Measurements from ENCODE around the gene GGT7.

Gene GGT7

GRCh38 chr20:34871320-34871926 lies 1.2 kb downstream of the GGT7 start:
- no peaks in the 10 kb centered on the region for H3K79me2 ChIP-seq (ENCODE audit: control insufficient read depth, insufficient read depth, low read length, unreplicated experiment)
- H3K36me3 ChIP-seq (ENCODE audit: insufficient read depth, low read length) = no peaks in the 10 kb centered on the region
- peak overlapping the region; percentile 84 for H3K4me3 ChIP-seq (ENCODE audit: low read depth, low read length)

GRCh38 chr20:34864216-34864615 lies 8.4 kb downstream of the GGT7 start:
- H3K4me1 ChIP-seq (ENCODE audit: control insufficient read depth, insufficient read depth, low read length, unreplicated experiment) = no peaks in the 10 kb centered on the region
- no peak overlapping the region for H3K4me3 ChIP-seq (ENCODE audit: low read depth, low read length)
- H2AFZ ChIP-seq (ENCODE audit: low read length, unreplicated experiment) = no peak overlapping the region
- no peaks in the 10 kb centered on the region for H3K27me3 ChIP-seq (ENCODE audit: insufficient read depth, low read length)
- no peak overlapping the region for H3K27ac ChIP-seq (ENCODE audit: low read depth, low read length)
- no peaks in the 10 kb centered on the region for H3K36me3 ChIP-seq (ENCODE audit: insufficient read depth, low read length)
- no peaks in the 10 kb centered on the region for H3K79me2 ChIP-seq (ENCODE audit: control insufficient read depth, insufficient read depth, low read length, unreplicated experiment)

More at GRCh38 chr20:34871320-34871926, 1.2 kb downstream of the GGT7 start:
- Histone ChIP-seq H3K27ac (ENCODE audit: low read depth, low read length) (no peak overlapping the region), H3K4me1 (ENCODE audit: control insufficient read depth, insufficient read depth, low read length, unreplicated experiment) (peaks cover 19% of the 10 kb centered on the region), H2AFZ (ENCODE audit: low read length, unreplicated experiment) (no peak overlapping the region), H3K27me3 (ENCODE audit: insufficient read depth, low read length) (no peaks in the 10 kb centered on the region)

DNA sequence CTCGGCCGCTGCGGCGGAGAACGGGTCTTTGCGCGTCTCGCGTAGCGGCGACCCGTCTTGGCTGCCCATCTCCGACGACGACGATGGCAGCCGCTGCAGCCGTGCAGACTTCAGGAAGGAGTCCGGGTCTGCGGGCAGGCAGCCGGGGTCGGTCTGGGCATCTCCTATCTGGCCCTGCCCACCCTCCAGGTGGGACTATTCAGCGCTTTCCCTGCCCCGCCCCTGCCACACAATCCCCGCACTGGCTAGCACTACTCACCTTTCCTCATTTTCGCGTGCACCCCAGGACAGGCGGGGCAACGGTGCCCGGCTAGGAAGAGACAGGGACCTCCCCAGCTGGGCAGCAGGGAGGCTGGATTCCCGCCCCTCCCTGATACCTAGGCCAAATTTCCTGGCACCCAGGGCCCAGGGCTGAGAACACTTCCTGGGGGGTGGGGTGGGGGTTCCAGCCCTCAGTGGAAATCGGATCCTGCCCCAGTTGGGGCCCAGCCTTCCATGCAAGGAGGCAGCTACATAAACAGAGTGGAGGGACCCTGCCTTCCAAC lies 9.2 kb downstream of the GGT7 start:
- H3K4me1 ChIP-seq (ENCODE audit: control insufficient read depth, insufficient read depth, low read length, unreplicated experiment) = no peaks in the 10 kb centered on the region
- no peaks in the 10 kb centered on the region for H3K36me3 ChIP-seq (ENCODE audit: insufficient read depth, low read length)
- H3K4me3 ChIP-seq (ENCODE audit: low read depth, low read length) = no peak overlapping the region
- H3K79me2 ChIP-seq (ENCODE audit: control insufficient read depth, insufficient read depth, low read length, unreplicated experiment) = no peaks in the 10 kb centered on the region
- no peak overlapping the region for H2AFZ ChIP-seq (ENCODE audit: low read length, unreplicated experiment)
- H3K27ac ChIP-seq (ENCODE audit: low read depth, low read length) = no peak overlapping the region
- no peaks in the 10 kb centered on the region for H3K27me3 ChIP-seq (ENCODE audit: insufficient read depth, low read length)

DNA sequence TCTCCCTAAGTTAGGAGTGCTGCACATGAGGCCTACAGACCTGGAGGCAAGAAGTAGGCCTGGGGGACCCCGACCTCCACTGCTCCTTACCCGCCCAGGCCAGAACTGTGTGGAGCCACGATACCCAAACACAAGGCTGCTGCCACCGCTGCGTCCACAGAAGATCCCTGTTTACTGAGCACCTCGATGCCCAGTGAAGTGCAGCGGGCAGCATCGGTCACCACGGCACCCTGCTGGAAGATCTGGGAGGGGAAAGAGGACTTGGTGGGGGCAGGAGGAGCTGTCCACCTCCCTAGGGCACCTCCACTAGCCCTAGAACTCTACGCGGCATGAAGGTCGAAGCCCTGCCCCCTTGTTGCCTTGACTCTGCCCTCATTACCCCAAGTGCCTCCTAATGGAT lies 9.9 kb downstream of the GGT7 start:
- no peaks in the 10 kb centered on the region for H3K27me3 ChIP-seq (ENCODE audit: insufficient read depth, low read length)
- H3K4me3 ChIP-seq (ENCODE audit: low read depth, low read length) = no peak overlapping the region
- no peaks in the 10 kb centered on the region for H3K79me2 ChIP-seq (ENCODE audit: control insufficient read depth, insufficient read depth, low read length, unreplicated experiment)
- H3K36me3 ChIP-seq (ENCODE audit: insufficient read depth, low read length) = no peaks in the 10 kb centered on the region
- H3K27ac ChIP-seq (ENCODE audit: low read depth, low read length) = no peak overlapping the region
- no peaks in the 10 kb centered on the region for H3K4me1 ChIP-seq (ENCODE audit: control insufficient read depth, insufficient read depth, low read length, unreplicated experiment)
- H2AFZ ChIP-seq (ENCODE audit: low read length, unreplicated experiment) = no peak overlapping the region

GRCh38 chr20:34861386-34862084 lies 11.1 kb downstream of the GGT7 start:
- Histone ChIP-seq H2AFZ (ENCODE audit: low read length, unreplicated experiment) (no peak overlapping the region), H3K36me3 (ENCODE audit: insufficient read depth, low read length) (no peaks in the 10 kb centered on the region), H3K27me3 (ENCODE audit: insufficient read depth, low read length) (no peaks in the 10 kb centered on the region), H3K79me2 (ENCODE audit: control insufficient read depth, insufficient read depth, low read length, unreplicated experiment) (no peaks in the 10 kb centered on the region), H3K4me1 (ENCODE audit: control insufficient read depth, insufficient read depth, low read length, unreplicated experiment) (no peaks in the 10 kb centered on the region), H3K27ac (ENCODE audit: low read depth, low read length) (no peak overlapping the region), H3K4me3 (ENCODE audit: low read depth, low read length) (no peak overlapping the region)

DNA sequence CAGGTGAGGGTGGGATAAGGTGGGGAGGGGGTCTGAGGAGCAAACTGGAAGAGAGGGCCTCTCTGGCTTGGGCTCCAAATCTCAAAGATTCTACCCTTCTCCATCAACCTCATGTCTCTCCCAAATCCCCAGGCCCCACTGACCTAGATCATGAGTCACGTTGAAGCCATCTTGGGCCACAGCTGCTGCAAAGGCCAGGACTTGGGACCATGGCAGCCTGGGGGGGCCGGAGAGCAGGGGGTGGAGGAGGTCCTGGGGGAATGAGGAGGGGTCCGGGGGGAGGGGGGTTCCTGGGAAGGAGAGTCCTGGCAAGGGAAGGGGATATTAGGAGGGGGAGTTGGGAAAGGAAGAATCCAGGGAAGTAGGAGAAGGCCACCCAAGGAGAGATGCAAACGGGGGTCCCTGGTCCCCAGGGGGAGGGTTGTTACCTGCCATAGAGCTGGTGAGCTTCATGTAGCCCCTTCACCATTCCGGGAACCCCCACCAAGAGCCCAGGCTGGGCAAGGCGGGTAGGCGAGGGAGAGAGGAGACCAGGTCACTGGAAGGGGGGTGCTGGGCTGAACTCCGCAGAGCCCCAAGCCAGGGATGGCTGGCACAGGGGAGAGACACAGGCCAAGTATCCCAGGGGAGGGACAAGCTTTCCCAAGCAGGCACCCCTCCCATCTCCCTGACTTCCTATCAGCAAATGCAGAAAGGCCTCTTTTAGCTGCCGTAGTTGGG lies 12.7 kb downstream of the GGT7 start:
- Histone ChIP-seq H3K27ac (ENCODE audit: low read depth, low read length) (no peak overlapping the region), H3K4me1 (ENCODE audit: control insufficient read depth, insufficient read depth, low read length, unreplicated experiment) (no peaks in the 10 kb centered on the region), H3K27me3 (ENCODE audit: insufficient read depth, low read length) (no peaks in the 10 kb centered on the region), H3K4me3 (ENCODE audit: low read depth, low read length) (no peak overlapping the region), H3K79me2 (ENCODE audit: control insufficient read depth, insufficient read depth, low read length, unreplicated experiment) (no peaks in the 10 kb centered on the region), H3K36me3 (ENCODE audit: insufficient read depth, low read length) (no peaks in the 10 kb centered on the region), H2AFZ (ENCODE audit: low read length, unreplicated experiment) (no peak overlapping the region)

- Histone ChIP-seq H3K27me3 (ENCODE audit: insufficient read depth, low read length) (no peaks in the 10 kb centered on the region), H2AFZ (ENCODE audit: low read length, unreplicated experiment) (no peak overlapping the region), H3K4me1 (ENCODE audit: control insufficient read depth, insufficient read depth, low read length, unreplicated experiment) (no peaks in the 10 kb centered on the region), H3K36me3 (ENCODE audit: insufficient read depth, low read length) (no peaks in the 10 kb centered on the region), H3K4me3 (ENCODE audit: low read depth, low read length) (no peak overlapping the region), H3K27ac (ENCODE audit: low read depth, low read length) (no peak overlapping the region), H3K79me2 (ENCODE audit: control insufficient read depth, insufficient read depth, low read length, unreplicated experiment) (no peaks in the 10 kb centered on the region)
These were observed 13.3 kb downstream of the GGT7 start for GRCh38 chr20:34859367-34859766.

- no peaks in the 10 kb centered on the region for H3K27me3 ChIP-seq (ENCODE audit: insufficient read depth, low read length)
- no peak overlapping the region for H3K27ac ChIP-seq (ENCODE audit: low read depth, low read length)
- no peaks in the 10 kb centered on the region for H3K4me1 ChIP-seq (ENCODE audit: control insufficient read depth, insufficient read depth, low read length, unreplicated experiment)
- H3K36me3 ChIP-seq (ENCODE audit: insufficient read depth, low read length) = no peaks in the 10 kb centered on the region
- H2AFZ ChIP-seq (ENCODE audit: low read length, unreplicated experiment) = no peak overlapping the region
- H3K79me2 ChIP-seq (ENCODE audit: control insufficient read depth, insufficient read depth, low read length, unreplicated experiment) = no peaks in the 10 kb centered on the region
- H3K4me3 ChIP-seq (ENCODE audit: low read depth, low read length) = no peak overlapping the region
These were observed 20.4 kb downstream of the GGT7 start for GRCh38 chr20:34852298-34852697.

GRCh38 chr20:34850969-34851368 lies 21.7 kb downstream of the GGT7 start:
- H3K27me3 ChIP-seq (ENCODE audit: insufficient read depth, low read length) = no peaks in the 10 kb centered on the region
- H3K4me3 ChIP-seq (ENCODE audit: low read depth, low read length) = no peak overlapping the region
- H3K79me2 ChIP-seq (ENCODE audit: control insufficient read depth, insufficient read depth, low read length, unreplicated experiment) = no peaks in the 10 kb centered on the region
- H3K36me3 ChIP-seq (ENCODE audit: insufficient read depth, low read length) = no peaks in the 10 kb centered on the region
- no peaks in the 10 kb centered on the region for H3K4me1 ChIP-seq (ENCODE audit: control insufficient read depth, insufficient read depth, low read length, unreplicated experiment)
- no peak overlapping the region for H3K27ac ChIP-seq (ENCODE audit: low read depth, low read length)
- no peak overlapping the region for H2AFZ ChIP-seq (ENCODE audit: low read length, unreplicated experiment)

DNA sequence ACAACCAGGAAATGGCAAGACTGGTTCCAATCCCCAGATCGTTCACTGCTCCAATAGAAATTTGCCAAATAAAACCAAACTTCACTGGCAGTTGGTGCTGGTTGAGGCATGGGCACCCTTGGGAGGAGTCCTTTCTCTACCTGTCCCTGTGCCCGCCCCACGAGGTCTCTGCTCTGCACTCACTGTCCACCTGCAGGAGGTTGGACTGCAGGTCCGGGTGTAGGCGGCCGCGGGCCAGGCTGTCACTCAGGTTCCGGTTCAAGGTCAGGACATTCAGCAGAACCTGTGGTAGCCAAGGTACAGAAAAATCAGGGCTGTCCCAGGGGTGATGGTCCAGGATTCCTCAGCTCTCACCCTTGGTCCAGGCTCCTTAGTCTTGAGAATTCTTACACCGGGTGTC lies 22.9 kb downstream of the GGT7 start:
- Histone ChIP-seq H2AFZ (ENCODE audit: low read length, unreplicated experiment) (no peak overlapping the region), H3K4me3 (ENCODE audit: low read depth, low read length) (no peak overlapping the region), H3K79me2 (ENCODE audit: control insufficient read depth, insufficient read depth, low read length, unreplicated experiment) (no peaks in the 10 kb centered on the region), H3K27me3 (ENCODE audit: insufficient read depth, low read length) (no peaks in the 10 kb centered on the region), H3K36me3 (ENCODE audit: insufficient read depth, low read length) (no peaks in the 10 kb centered on the region), H3K27ac (ENCODE audit: low read depth, low read length) (no peak overlapping the region), H3K4me1 (ENCODE audit: control insufficient read depth, insufficient read depth, low read length, unreplicated experiment) (no peaks in the 10 kb centered on the region)

Measured in ACC112 (cell line).